OCI-LY3 (cell line): Measurements from ENCODE around the gene PALM3.

Experiments used
- H2AFZ ChIP-seq: fragments of 200-600, 300-600 bp; shearing (Covaris generic); 2 replicates; pipeline ENCODE4 v1.6.0; 2014; ENCODE audit warnings: antibody characterized with exemption, low read depth, low read length
- H3K27ac ChIP-seq: fragments of 200-600, 300-600 bp; sonication (generic); 2 replicates; pipeline ENCODE4 v1.5.1; 2014; ENCODE audit warnings: mild to moderate bottlenecking, low read length, moderate library complexity, mixed read lengths
- H3K27me3 ChIP-seq: fragments of 200-600, 300-600 bp; sonication (generic); 2 replicates; pipeline ENCODE4 v1.6.1; 2014; ENCODE audit warnings: low read depth, low read length, mixed read lengths
- H3K36me3 ChIP-seq: fragments of 200-600, 300-600 bp; sonication (generic); replicated peaks from 2 replicates; pipeline ENCODE3; 2014; ENCODE audit warnings: low read depth, low read length, mixed read lengths
- H3K4me1 ChIP-seq: fragments of 300-600, 200-600 bp; sonication (generic); 2 replicates; pipeline ENCODE4 v1.6.1; 2014; ENCODE audit warnings: low read length, mixed read lengths
- H3K4me2 ChIP-seq: fragments of 200-600, 300-600 bp; sonication (generic); 2 replicates; pipeline ENCODE4 v1.6.1; 2014; ENCODE audit warnings: low read length, mixed read lengths
- H3K4me3 ChIP-seq: fragments of 300-600, 200-600 bp; sonication (generic); 2 replicates; pipeline ENCODE4 v1.5.1; 2014; ENCODE audit warnings: antibody characterized with exemption, mild to moderate bottlenecking, low read length, moderate library complexity
- H3K79me2 ChIP-seq: fragments of 300-600, 200-600 bp; shearing (Covaris generic); 2 replicates; pipeline ENCODE4 v1.6.1; 2014; ENCODE audit warnings: mild to moderate bottlenecking, low read length, mixed read lengths
- H3K9ac ChIP-seq: fragments of 300-600, 200-600 bp; shearing (Covaris generic); 2 replicates; pipeline ENCODE4 v1.6.0; 2014; ENCODE audit warnings: mild to moderate bottlenecking, low read length, moderate library complexity
- H3K9me3 ChIP-seq: fragments of 200-600, 300-600 bp; shearing (Covaris generic); 2 replicates; pipeline ENCODE4 v1.6.1; 2014; ENCODE audit warnings: low read length, mixed read lengths; ENCODE audit not compliant: insufficient read depth
- H4K20me1 ChIP-seq: fragments of 200-600, 300-600 bp; sonication (generic); 2 replicates; pipeline ENCODE4 v1.6.1; 2016; ENCODE audit warnings: low read length, mixed read lengths; ENCODE audit not compliant: insufficient read depth
- CTCF ChIP-seq: fragments of 200-600, 300-600 bp; sonication (generic); IDR thresholded peaks from 2 replicates; pipeline ENCODE4 v1.5.1; 2014; ENCODE audit warnings: antibody characterized with exemption, low read length, low read depth
- EZH2phosphoT487 ChIP-seq: fragments of 200-600 bp; shearing (Covaris generic); IDR thresholded peaks from 2 replicates; pipeline ENCODE4 v1.6.1; 2018; ENCODE audit warnings: antibody characterized with exemption, mixed run types, low read depth

Gene PALM3

GRCh38 chr19:14106840-14107239, 45.0 kb upstream of the PALM3 start:
- no peak overlapping the region for H3K27ac ChIP-seq
- H2AFZ ChIP-seq, result no peak overlapping the region
- H3K4me1 ChIP-seq, result no peaks in the 10 kb centered on the region
- peaks cover 7% of the 10 kb centered on the region for H3K36me3 ChIP-seq
- H3K4me2 ChIP-seq, result no peak overlapping the region
- no peak overlapping the region for H3K9ac ChIP-seq
- no peaks in the 10 kb centered on the region for H4K20me1 ChIP-seq
- H3K9me3 ChIP-seq, result no peaks in the 10 kb centered on the region
- no peak for TF ChIP-seq EZH2phosphoT487
- TF ChIP-seq CTCF, result no peak
- no peaks in the 10 kb centered on the region for H3K27me3 ChIP-seq
- H3K79me2 ChIP-seq, result no peaks in the 10 kb centered on the region
- no peak overlapping the region for H3K4me3 ChIP-seq

- no peak overlapping the region for H3K4me2 ChIP-seq
- H3K4me3 ChIP-seq, result no peak overlapping the region
- H2AFZ ChIP-seq, result no peak overlapping the region
- H3K9ac ChIP-seq, result no peak overlapping the region
- H3K36me3 ChIP-seq, result peaks cover 9% of the 10 kb centered on the region
- H3K79me2 ChIP-seq, result no peaks in the 10 kb centered on the region
- no peaks in the 10 kb centered on the region for H3K27me3 ChIP-seq
- H3K9me3 ChIP-seq, result no peaks in the 10 kb centered on the region
- H3K4me1 ChIP-seq, result no peaks in the 10 kb centered on the region
- no peaks in the 10 kb centered on the region for H4K20me1 ChIP-seq
- H3K27ac ChIP-seq, result no peak overlapping the region
- TF ChIP-seq CTCF, result no peak
- no peak for TF ChIP-seq EZH2phosphoT487
These were observed 43.8 kb upstream of the PALM3 start for GRCh38 chr19:14105680-14106079.

- Histone ChIP-seq H3K4me3 (no peak overlapping the region), H3K9me3 (no peaks in the 10 kb centered on the region), H3K27ac (no peak overlapping the region), H3K27me3 (no peaks in the 10 kb centered on the region), H3K9ac (no peak overlapping the region), H3K36me3 (peaks cover 12% of the 10 kb centered on the region), H2AFZ (no peak overlapping the region), H3K79me2 (no peaks in the 10 kb centered on the region), H3K4me2 (no peak overlapping the region), H3K4me1 (no peaks in the 10 kb centered on the region), H4K20me1 (no peaks in the 10 kb centered on the region)
- TF ChIP-seq CTCF (no peak), EZH2phosphoT487 (no peak)
These were observed 41.4 kb upstream of the PALM3 start for GRCh38 chr19:14103310-14103709.

GRCh38 chr19:14102756-14103155, 40.9 kb upstream of the PALM3 start:
- no peaks in the 10 kb centered on the region for H3K79me2 ChIP-seq
- no peak overlapping the region for H3K27ac ChIP-seq
- no peak overlapping the region for H3K4me3 ChIP-seq
- H3K9ac ChIP-seq, result no peak overlapping the region
- H3K36me3 ChIP-seq, result peaks cover 12% of the 10 kb centered on the region
- H2AFZ ChIP-seq, result no peak overlapping the region
- no peaks in the 10 kb centered on the region for H3K27me3 ChIP-seq
- no peaks in the 10 kb centered on the region for H3K4me1 ChIP-seq
- no peak overlapping the region for H3K4me2 ChIP-seq
- H3K9me3 ChIP-seq, result no peaks in the 10 kb centered on the region
- H4K20me1 ChIP-seq, result no peaks in the 10 kb centered on the region
- no peak for TF ChIP-seq CTCF
- no peak for TF ChIP-seq EZH2phosphoT487
